ENCODE data around the gene CAMTA1. TPM values are rescaled to one million over a fixed set of nuclear protein-coding genes. Genes with fewer than 3 reads are reported as not detected.
"Not testable (repeated sequence)": the region's sequence is repeated elsewhere in the genome, so short reads cannot be mapped to it uniquely, and the experiment has no call there.

CAMTA1 gene
- total RNA-seq, 2 donors from 2014 or later = 55.3 to 69.5 TPM

DNA sequence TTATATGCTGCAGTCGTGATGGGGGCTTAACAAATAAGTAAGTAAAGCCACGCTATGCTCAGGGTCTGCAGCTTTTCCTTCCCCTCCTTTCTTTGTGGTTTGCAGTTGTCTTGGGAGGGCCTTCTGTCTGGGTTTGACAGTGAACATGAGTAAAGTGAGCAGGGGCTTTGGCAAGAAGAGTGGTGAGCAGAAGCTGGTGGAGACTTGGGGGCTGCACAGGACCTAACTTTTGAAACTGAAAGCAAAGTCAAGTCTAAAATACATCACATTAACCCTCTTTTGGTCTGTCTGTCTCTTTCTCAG lies 617.2 kb downstream of the CAMTA1 start:
- DNase-seq (no peak), ATAC-seq (no peak)
- no peaks in the 10 kb centered on the region for H3K4me1 Mint-ChIP-seq
- peaks cover 10% of the 10 kb centered on the region for H3K9me3 ChIP-seq (ENCODE audit: control insufficient read depth, low read length, poor library complexity, severe bottlenecking)
- H3K36me3 Mint-ChIP-seq (ENCODE audit: low read depth) = no peaks in the 10 kb centered on the region
- H3K4me3 Mint-ChIP-seq = no peak overlapping the region
- H3K27ac Mint-ChIP-seq = no peak overlapping the region
- H3K27me3 Mint-ChIP-seq = peaks cover 28% of the 10 kb centered on the region

DNA sequence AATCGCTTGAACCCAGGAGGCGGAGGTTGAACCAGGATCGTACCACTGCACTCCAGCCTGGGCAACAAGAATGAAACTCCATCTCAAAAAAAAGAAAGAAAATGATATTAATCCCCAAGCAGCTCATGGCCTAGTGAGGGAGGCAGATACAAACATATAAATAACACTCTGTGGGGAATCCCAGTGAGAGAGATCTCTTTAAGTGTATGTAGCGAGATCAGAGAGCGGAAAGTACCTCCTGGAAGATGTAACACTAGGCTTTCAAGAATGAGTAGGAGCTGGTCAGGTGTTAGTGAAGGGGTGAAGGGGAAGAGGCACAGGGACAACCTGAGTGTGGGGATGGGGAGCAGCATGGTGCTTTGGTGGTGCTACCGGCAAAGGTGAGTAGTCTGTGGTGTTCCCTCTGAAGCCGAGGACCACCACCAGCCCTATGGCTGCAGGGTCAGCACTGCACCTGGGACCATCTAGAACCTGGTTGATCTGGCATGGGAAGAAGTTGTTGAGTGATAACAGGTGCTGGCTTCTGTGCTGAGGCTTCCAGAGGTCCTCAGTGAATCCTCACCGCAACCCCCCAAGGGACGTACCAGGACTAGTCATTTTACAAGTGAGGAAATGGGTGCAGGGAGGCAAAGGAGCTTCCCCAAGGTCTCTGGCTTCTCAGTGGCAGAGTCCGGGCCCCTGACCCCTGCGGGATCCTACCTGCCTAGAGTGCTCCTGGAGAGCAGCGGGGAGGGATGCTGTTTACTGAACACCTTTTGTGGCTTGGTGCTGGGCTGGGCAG lies 618.2 kb downstream of the CAMTA1 start:
- peaks cover 34% of the 10 kb centered on the region for H3K27me3 Mint-ChIP-seq
- DNase-seq (no peak), ATAC-seq (no peak)
- no peaks in the 10 kb centered on the region for H3K36me3 Mint-ChIP-seq (ENCODE audit: low read depth)
- H3K9me3 ChIP-seq (ENCODE audit: control insufficient read depth, low read length, poor library complexity, severe bottlenecking) = peaks cover 10% of the 10 kb centered on the region
- H3K4me1 Mint-ChIP-seq = no peaks in the 10 kb centered on the region
- H3K4me3 Mint-ChIP-seq = no peak overlapping the region
- no peak overlapping the region for H3K27ac Mint-ChIP-seq

DNA sequence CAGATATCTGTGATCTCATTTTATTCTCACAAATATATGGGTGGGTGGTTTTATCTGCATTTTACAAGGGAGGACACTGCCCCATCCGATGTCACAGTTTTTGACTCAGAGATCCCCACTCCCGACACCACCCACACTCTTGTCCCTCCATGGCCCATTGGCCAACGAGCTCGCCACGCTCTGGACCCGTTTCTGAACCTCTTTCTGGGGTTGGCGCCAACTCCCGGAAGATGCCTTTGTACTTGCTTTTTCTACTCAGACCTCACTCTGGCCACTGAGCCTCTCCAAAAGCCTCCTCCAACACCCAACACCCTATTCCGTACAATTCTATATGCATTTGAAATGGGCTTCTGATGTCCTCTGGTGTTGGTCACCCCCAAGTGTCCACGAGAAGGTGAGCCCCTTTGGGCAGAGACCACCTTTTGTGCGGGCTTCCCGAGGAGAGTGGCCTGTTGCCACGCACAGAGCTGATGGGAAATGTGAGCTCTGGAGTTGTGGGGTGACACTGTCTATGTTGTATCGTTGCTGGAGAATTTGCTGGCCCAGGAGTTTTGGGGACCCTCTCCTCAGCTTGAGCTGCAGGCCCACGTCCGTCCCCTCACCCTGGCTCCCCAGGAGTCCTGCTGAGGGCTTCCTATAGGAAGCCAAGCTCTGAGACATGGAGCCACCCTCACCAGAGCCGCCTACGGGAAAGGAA lies 618.9 kb downstream of the CAMTA1 start:
- Mint-ChIP-seq H3K36me3 (ENCODE audit: low read depth) (no peaks in the 10 kb centered on the region), H3K27ac (no peak overlapping the region), H3K4me1 (no peaks in the 10 kb centered on the region), H3K27me3 (peaks cover 40% of the 10 kb centered on the region), H3K4me3 (no peak overlapping the region)
- DNase-seq (no peak), ATAC-seq (no peak)
- H3K9me3 ChIP-seq (ENCODE audit: control insufficient read depth, low read length, poor library complexity, severe bottlenecking) = peaks cover 7% of the 10 kb centered on the region

DNA sequence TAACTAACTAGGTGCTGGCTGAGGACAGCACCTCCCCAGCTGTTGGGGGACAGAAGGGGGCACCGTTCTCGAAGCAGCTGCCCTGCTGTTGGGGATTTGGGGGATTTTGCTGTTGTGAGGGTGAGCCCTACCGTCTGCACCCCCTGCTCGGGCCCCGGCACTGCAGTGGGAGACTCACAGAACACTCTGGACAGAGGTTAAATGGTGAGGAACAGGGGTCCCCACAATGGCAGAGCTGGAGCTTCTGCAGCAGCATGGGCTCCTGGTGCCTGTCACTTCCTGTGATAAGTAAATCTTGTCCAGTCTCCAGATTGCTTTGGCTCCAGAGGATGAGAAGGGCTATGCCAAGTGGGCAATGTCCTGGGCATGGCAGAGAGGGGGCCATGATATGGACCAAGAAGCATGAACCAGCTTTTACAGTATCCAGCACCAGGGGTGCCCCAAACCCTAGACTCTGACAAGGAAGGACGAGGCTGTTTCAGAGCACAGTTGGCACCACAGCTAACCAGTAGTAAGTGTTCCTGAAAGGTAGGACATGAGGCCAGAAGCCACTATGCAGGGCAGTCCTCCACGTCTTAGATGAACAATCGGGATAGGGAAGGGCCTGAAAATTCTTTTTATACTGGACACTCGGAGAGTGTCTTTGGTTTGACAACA lies 620.7 kb downstream of the CAMTA1 start:
- Mint-ChIP-seq H3K4me1 (no peaks in the 10 kb centered on the region), H3K36me3 (ENCODE audit: low read depth) (no peaks in the 10 kb centered on the region), H3K27ac (no peak overlapping the region), H3K27me3 (peaks cover 54% of the 10 kb centered on the region), H3K4me3 (no peak overlapping the region)
- DNase-seq = no peak
- no peak for ATAC-seq
- H3K9me3 ChIP-seq (ENCODE audit: control insufficient read depth, low read length, poor library complexity, severe bottlenecking) = no peaks in the 10 kb centered on the region

DNA sequence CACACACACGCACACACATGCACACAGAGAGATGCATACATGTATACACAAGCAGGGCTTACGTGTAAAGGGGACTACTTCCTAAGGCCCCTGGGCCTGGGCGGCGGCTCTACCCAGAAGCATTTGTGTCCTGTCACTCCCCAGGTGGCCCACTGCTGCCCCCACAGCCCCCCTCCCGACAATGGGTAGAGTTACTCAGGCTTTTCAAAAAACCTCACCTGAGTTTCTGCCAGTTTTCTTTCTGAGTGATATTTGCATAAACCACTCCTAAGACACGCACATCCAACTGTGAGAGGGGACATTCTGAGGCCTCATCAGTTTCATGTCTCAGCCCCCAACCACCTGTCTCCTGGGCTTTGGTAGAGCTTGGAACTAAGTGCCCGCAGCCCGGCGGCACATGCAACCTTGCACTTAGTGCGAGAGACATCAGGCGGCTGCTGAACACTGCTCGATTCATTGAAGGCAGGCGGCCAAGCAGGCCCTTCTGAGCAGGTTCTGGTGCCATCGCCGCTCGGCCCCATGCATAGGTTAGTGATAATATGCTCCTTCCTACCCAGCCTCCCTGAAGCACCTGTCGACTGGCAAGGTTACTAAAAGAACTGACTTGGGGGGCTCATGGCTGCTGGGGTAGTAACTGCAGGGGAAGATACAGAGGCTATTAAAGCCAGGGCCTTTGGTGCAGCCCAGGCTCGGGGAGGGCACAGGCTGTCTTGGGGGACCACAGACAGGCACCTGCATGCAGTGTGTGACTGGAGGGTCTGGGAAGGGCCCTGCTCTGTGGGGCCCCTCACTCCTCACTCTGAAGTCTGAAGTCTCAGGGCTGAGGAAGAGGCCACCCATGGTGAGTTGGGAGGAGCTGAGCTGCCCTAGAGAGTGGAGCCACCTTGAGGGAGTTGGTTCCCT lies 621.6 kb downstream of the CAMTA1 start:
- H3K4me1 Mint-ChIP-seq = no peaks in the 10 kb centered on the region
- no peak overlapping the region for H3K27ac Mint-ChIP-seq
- peaks cover 54% of the 10 kb centered on the region for H3K27me3 Mint-ChIP-seq
- no peaks in the 10 kb centered on the region for H3K9me3 ChIP-seq (ENCODE audit: control insufficient read depth, low read length, poor library complexity, severe bottlenecking)
- ATAC-seq = no peak
- no peak overlapping the region for H3K4me3 Mint-ChIP-seq
- H3K36me3 Mint-ChIP-seq (ENCODE audit: low read depth) = no peaks in the 10 kb centered on the region
- no peak for DNase-seq

DNA sequence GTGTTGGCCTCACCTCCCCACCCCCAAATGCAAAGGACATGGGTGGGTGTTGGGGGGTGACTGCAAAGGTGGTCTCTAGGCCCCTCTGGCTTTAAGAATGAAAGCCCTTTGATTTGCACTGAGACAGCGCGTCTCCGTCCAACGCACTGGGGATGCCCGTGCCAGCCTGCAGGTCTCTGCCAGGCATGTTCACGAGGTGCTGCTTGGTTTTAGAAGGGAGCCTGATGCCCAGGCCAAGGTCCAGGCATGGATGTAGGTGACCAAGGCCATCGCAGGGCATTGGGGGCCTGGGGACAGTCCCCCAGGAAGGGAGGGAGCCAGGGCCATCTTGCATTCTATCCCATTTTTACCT lies 622.3 kb downstream of the CAMTA1 start:
- no peak for DNase-seq

DNA sequence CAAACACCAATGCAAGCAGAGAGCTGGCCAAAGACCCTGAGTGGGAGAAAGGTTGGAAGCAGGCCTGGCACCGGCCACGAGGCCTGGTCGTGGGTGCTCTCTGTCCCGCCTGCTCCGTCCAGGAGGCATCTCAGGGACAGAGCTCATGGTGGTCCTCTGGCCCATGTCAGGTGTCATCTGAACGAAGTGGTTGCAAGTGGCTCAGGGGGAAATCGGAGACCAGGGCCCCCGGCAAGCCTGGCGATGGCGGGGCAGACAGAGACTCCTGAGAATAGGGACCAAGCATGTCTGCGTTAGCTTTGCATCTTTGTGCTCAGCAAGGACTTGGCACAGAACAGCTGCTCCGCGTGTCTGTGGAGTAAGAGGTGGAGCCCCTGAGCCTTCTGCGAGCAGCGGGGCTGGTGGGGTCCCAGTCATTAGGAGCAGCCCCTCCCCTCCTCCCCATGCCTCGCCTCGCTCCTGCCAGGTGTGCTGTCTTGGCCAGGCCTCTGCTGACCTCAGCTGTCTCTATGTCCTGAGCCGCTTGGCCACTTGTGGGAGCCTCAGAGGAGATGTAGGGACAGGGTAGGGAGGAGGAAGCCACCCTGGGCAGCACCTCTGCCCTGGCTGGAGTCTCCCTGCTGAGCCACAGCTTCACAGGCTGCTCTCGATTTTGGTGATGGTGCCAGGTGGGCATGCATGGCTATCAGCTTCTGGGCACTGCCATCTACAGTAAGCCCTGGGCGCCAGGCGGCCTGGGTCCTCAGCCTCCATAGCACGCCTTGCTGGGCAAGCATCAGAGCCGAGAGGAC lies 622.9 kb downstream of the CAMTA1 start:
- DNase-seq = no peak
- H3K9me3 ChIP-seq (ENCODE audit: control insufficient read depth, low read length, poor library complexity, severe bottlenecking) = no peaks in the 10 kb centered on the region
- Mint-ChIP-seq H3K4me1 (no peaks in the 10 kb centered on the region), H3K36me3 (ENCODE audit: low read depth) (no peaks in the 10 kb centered on the region), H3K4me3 (no peak overlapping the region), H3K27me3 (peaks cover 50% of the 10 kb centered on the region), H3K27ac (no peak overlapping the region)
- no peak for ATAC-seq

More for the DNA sequence above, 622.3 kb downstream of the CAMTA1 start:
- H3K36me3 Mint-ChIP-seq (ENCODE audit: low read depth) = no peaks in the 10 kb centered on the region
- H3K27ac Mint-ChIP-seq = no peak overlapping the region
- ATAC-seq = no peak
- peaks cover 54% of the 10 kb centered on the region for H3K27me3 Mint-ChIP-seq
- H3K9me3 ChIP-seq (ENCODE audit: control insufficient read depth, low read length, poor library complexity, severe bottlenecking) = no peaks in the 10 kb centered on the region
- no peak overlapping the region for H3K4me3 Mint-ChIP-seq
- H3K4me1 Mint-ChIP-seq = no peaks in the 10 kb centered on the region

DNA sequence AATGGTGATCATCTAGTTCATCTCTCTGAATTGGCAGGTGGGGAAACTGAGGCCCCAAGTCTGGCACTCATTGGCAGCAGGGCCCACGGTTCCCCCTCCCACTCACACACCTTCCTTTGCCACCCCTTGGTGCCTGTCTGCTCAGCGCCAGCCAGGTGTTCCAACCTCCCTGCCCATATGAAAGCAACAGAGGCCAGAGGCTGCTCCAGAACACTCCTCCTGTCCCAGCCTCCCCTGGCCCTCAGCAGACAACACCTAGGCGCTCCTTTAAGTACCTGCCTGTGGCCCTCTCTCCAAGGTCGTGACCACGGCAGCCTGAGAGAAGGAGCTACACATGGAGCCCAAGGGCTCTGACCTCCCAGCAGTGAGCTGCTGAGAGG lies 623.5 kb downstream of the CAMTA1 start:
- no peak overlapping the region for H3K27ac Mint-ChIP-seq
- ATAC-seq (no peak), DNase-seq (no peak)
- no peak overlapping the region for H3K4me3 Mint-ChIP-seq
- no peaks in the 10 kb centered on the region for H3K9me3 ChIP-seq (ENCODE audit: control insufficient read depth, low read length, poor library complexity, severe bottlenecking)
- H3K4me1 Mint-ChIP-seq = no peaks in the 10 kb centered on the region
- H3K27me3 Mint-ChIP-seq = peaks cover 46% of the 10 kb centered on the region
- H3K36me3 Mint-ChIP-seq (ENCODE audit: low read depth) = no peaks in the 10 kb centered on the region

DNA sequence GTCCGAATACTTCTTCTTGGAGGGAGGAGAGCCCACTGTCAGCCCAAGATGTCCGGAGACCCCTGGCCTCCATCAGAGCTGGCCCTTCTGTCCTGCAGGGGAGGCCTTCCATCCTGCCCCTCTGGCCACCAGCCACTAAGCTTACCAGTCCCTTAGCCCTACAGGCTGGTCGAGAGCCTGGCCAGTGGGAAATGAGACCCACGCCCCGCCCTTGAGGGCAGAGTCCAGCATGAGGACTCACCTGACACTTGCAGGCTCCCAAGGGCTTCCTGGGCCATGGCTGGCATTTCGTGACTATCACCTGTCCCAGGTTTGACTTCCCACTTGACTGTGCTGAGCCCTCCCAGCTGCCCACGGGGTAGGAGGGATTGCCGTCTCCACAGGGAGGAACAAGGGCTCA lies 624.0 kb downstream of the CAMTA1 start:
- H3K4me1 Mint-ChIP-seq = no peaks in the 10 kb centered on the region
- no peak overlapping the region for H3K27ac Mint-ChIP-seq
- peaks cover 41% of the 10 kb centered on the region for H3K27me3 Mint-ChIP-seq
- ATAC-seq (no peak), DNase-seq (no peak)
- H3K4me3 Mint-ChIP-seq = no peak overlapping the region
- no peaks in the 10 kb centered on the region for H3K36me3 Mint-ChIP-seq (ENCODE audit: low read depth)
- no peaks in the 10 kb centered on the region for H3K9me3 ChIP-seq (ENCODE audit: control insufficient read depth, low read length, poor library complexity, severe bottlenecking)

DNA sequence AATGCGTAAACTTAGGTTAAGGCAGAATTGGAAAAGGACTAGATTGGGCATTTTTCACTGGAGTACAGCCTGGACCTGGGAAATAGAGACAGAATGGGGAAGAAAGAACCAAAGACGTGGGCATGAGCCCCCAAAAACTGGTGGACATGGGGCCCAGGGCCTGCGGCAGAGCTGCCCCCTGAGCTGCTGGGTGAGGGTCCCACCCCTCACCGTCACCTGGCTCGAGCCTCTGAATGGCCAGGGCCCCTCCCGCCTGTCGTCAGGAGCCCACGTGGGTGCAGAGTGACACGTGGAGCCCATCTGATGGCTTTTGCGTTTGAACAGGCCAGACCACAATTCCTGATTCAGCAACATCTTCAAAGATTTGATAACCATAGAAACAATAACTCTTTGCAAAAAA lies 624.9 kb downstream of the CAMTA1 start:
- ATAC-seq (no peak), DNase-seq (no peak)
- no peaks in the 10 kb centered on the region for H3K9me3 ChIP-seq (ENCODE audit: control insufficient read depth, low read length, poor library complexity, severe bottlenecking)
- H3K27me3 Mint-ChIP-seq = peaks cover 35% of the 10 kb centered on the region
- H3K36me3 Mint-ChIP-seq (ENCODE audit: low read depth) = no peaks in the 10 kb centered on the region
- H3K27ac Mint-ChIP-seq = no peak overlapping the region
- H3K4me1 Mint-ChIP-seq = no peaks in the 10 kb centered on the region
- no peak overlapping the region for H3K4me3 Mint-ChIP-seq

DNA sequence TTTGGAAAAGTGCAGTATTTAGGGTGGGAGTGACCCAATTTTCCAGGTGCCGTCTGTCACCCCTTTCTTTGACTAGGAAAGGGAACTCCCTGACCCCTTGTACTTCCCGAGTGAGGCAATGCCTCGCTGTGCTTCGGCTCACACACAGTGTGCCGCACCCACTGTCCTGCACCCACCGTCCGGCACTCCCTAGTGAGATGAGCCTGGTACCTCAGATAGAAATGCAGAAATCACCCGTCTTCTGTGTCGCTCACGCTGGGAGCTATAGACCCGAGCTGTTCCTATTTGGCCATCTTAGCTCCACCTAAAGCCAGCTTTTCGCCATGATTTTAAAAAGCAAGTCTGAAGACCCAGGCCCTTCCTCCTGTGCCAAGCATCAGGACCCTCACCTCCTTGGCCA lies 632.4 kb downstream of the CAMTA1 start:
- H3K4me1 Mint-ChIP-seq; H3K27ac Mint-ChIP-seq; H3K9me3 ChIP-seq (ENCODE audit: control insufficient read depth, low read length, poor library complexity, severe bottlenecking); ATAC-seq; H3K36me3 Mint-ChIP-seq (ENCODE audit: low read depth); H3K4me3 Mint-ChIP-seq; DNase-seq: not testable (repeated sequence)
- H3K27me3 Mint-ChIP-seq = peaks cover 23% of the 10 kb centered on the region

DNA sequence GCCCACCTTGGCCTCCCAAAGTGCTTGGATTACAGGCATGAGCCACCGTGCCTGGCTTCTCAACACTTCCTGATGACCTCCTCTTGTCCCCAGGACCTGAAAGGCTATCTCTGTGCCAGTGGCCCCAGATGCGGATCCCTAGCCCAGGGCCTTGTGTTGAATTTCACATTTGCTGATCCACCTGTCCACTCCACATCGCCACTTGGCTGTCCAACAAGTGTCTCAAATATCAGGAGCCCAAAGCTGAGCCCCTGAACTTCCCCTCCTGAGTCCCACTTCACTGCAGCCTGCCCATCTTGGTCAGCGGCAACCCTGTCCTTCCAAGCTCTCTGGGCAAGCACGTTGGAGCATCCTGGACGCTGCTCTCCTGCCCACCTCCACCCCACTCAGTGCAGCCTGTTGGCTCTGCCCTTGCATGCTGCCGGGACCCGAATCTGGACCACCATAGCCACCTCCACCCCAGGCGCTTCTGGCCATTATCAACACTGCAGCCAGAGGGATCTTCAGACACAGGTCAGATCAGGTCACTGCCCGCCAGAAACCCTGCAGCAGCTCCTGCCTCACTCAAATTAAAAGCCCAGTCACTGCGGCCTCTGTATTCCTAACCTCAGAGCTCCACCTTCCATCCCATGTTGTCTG lies 633.3 kb downstream of the CAMTA1 start:
- ATAC-seq (no peak), DNase-seq (no peak)
- H3K27me3 Mint-ChIP-seq = peaks cover 23% of the 10 kb centered on the region
- no peak overlapping the region for H3K4me3 Mint-ChIP-seq
- H3K36me3 Mint-ChIP-seq (ENCODE audit: low read depth) = peaks cover 3% of the 10 kb centered on the region
- H3K4me1 Mint-ChIP-seq = no peaks in the 10 kb centered on the region
- H3K27ac Mint-ChIP-seq = no peak overlapping the region
- no peaks in the 10 kb centered on the region for H3K9me3 ChIP-seq (ENCODE audit: control insufficient read depth, low read length, poor library complexity, severe bottlenecking)
